ENCODE results near the gene PDE2A. TPM values are rescaled to one million over a fixed set of nuclear protein-coding genes. Genes with fewer than 3 reads are reported as not detected.

PDE2A gene
- total and polyA plus RNA-seq, 9 donors, result 8.3 to 44.0 (median 12.8) TPM

DNA sequence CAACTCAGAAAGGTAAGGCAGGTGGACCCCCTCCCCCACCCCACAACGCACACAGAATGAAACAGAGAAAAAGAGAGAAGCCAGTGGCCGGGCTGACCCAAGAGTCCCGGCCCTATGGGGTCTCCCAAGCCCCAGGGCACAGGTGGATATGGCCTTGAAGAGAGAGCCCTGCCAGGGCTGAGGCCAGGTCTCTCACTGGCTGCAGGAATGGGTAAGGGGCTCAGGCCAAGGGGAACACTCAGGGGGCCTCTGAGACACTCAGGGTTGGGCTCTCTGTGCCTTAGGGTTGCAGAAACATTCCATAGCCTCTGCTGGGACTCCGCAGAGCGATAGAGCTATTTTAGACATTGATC is 98.0 kb downstream of the PDE2A start:
- Histone ChIP-seq H3K27me3 (no peaks in the 10 kb centered on the region), H3K36me3 (no peaks in the 10 kb centered on the region), H3K9me3 (no peaks in the 10 kb centered on the region), H3K4me3 (no peak overlapping the region), H3K27ac (no peak overlapping the region), H3K4me1 (ENCODE audit: insufficient read depth) (no peaks in the 10 kb centered on the region)
- DNase-seq, result no peak
- intact Hi-C loops (cut with DNase I), result loop anchor here in 1 of 4 donors (10.0 kb wide), 1 partner anchor 101 kb away; no protein-coding TSS in a partner anchor
- 85 to 93% (median 89%) methylated on average over 5 of the region's 5 CpGs for WGBS, 3 donors
- no peak for TF ChIP-seq EP300 (IDR thresholded peaks at IDR 0.05)

DNA sequence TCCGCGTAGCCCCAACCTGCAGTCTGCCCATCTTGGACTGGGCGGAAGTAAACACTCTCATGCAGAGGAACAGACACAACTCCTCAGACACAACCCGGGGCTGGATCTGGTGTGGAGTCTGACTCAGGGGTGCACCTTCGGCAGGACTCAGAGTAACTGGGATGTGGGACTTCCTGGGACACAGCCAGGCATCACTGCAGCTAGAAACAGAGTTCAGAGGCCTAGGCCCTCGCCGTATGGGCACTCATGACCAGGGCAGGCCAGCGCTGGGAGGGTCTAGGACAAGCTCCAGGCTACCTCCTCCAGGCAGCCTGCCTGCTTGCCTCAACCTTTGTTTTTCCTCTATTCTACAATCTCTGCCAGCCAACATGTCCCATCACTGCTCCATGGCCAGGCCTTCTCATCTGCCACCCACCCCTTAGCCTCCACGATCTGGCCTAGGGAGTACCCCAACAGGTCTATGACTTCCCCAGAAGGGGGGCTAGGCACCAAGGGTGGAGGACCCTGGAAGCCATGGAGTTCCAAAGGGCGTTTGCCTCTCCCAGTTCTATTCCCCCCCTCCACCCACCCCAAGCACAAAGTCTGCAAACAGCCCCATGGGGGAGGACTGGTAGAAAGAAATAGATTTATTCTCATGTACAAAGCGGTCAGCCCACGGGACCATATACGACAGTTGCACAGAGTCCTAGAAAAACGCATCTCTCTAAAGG is 98.5 kb downstream of the PDE2A start:
- Histone ChIP-seq H3K27me3 (no peaks in the 10 kb centered on the region), H3K4me1 (ENCODE audit: insufficient read depth) (no peaks in the 10 kb centered on the region), H3K9me3 (no peaks in the 10 kb centered on the region), H3K27ac (no peak overlapping the region), H3K4me3 (no peak overlapping the region), H3K36me3 (no peaks in the 10 kb centered on the region)
- 82 to 87% (median 82%) methylated on average over 14 of the region's 14 CpGs for WGBS, 3 donors
- intact Hi-C loops (cut with DNase I), result loop anchor here in 1 of 4 donors (10.0 kb wide), 1 partner anchor 101 kb away; no protein-coding TSS in a partner anchor
- DNase-seq, result no peak
- no peak for TF ChIP-seq EP300 (IDR thresholded peaks at IDR 0.05)
- TF ChIP-seq POLR2A (IDR thresholded peaks at IDR 0.05), result no peak
- TF ChIP-seq, protein P1, sequence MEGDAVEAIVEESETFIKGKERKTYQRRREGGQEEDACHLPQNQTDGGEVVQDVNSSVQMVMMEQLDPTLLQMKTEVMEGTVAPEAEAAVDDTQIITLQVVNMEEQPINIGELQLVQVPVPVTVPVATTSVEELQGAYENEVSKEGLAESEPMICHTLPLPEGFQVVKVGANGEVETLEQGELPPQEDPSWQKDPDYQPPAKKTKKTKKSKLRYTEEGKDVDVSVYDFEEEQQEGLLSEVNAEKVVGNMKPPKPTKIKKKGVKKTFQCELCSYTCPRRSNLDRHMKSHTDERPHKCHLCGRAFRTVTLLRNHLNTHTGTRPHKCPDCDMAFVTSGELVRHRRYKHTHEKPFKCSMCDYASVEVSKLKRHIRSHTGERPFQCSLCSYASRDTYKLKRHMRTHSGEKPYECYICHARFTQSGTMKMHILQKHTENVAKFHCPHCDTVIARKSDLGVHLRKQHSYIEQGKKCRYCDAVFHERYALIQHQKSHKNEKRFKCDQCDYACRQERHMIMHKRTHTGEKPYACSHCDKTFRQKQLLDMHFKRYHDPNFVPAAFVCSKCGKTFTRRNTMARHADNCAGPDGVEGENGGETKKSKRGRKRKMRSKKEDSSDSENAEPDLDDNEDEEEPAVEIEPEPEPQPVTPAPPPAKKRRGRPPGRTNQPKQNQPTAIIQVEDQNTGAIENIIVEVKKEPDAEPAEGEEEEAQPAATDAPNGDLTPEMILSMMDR (IDR thresholded peaks at IDR 0.05), result no peak

- no peak overlapping the region for H3K4me3 ChIP-seq
- WGBS, 3 donors, result 77 to 84% (median 82%) methylated on average over 8 of the region's 8 CpGs
- no peaks in the 10 kb centered on the region for H3K36me3 ChIP-seq
- TF ChIP-seq POLR2A (IDR thresholded peaks at IDR 0.05), result no peak
- TF ChIP-seq, protein P1 (IDR thresholded peaks at IDR 0.05), result no peak
- no peak for TF ChIP-seq EP300 (IDR thresholded peaks at IDR 0.05)
- H3K27ac ChIP-seq, result no peak overlapping the region
- no peaks in the 10 kb centered on the region for H3K4me1 ChIP-seq (ENCODE audit: insufficient read depth)
- no peak for DNase-seq
- H3K27me3 ChIP-seq, result no peaks in the 10 kb centered on the region
- intact Hi-C loops (cut with DNase I), result loop anchor here in 1 of 4 donors (10.0 kb wide), 1 partner anchor 100 kb away; no protein-coding TSS in a partner anchor
- H3K9me3 ChIP-seq, result no peaks in the 10 kb centered on the region
Measured at GRCh38 chr11:72574548-72575460, 99.4 kb downstream of the PDE2A start.

- H3K36me3 ChIP-seq, result no peaks in the 10 kb centered on the region
- H3K27ac ChIP-seq, result no peak overlapping the region
- no peak overlapping the region for H3K4me3 ChIP-seq
- WGBS, 3 donors, result 84 to 95% (median 93%) methylated on average over 2 of the region's 2 CpGs
- H3K27me3 ChIP-seq, result no peaks in the 10 kb centered on the region
- no peak for DNase-seq
- intact Hi-C loops (cut with DNase I), result loop anchor here in 1 of 4 donors (10.0 kb wide), 1 partner anchor 99 kb away; no protein-coding TSS in a partner anchor
- H3K9me3 ChIP-seq, result no peaks in the 10 kb centered on the region
- no peaks in the 10 kb centered on the region for H3K4me1 ChIP-seq (ENCODE audit: insufficient read depth)
- TF ChIP-seq POLR2A (IDR thresholded peaks at IDR 0.05), result no peak
- TF ChIP-seq, protein P1 (IDR thresholded peaks at IDR 0.05), result no peak
- TF ChIP-seq EP300 (IDR thresholded peaks at IDR 0.05), result no peak
Measured at GRCh38 chr11:72573855-72574445, 100.3 kb downstream of the PDE2A start.
